Vagina (tissue), 2 donors: Measurements from ENCODE around the gene ATAD1. TPM values are rescaled to one million over a fixed set of nuclear protein-coding genes. Genes with fewer than 3 reads are reported as not detected.

Experiments
- DNase-seq, 2 donors: peaks; one replicate each; pipeline ENCODE4 v3.0.0-alpha.2; 2017; ENCODE audit errors: extremely low spot score in 2 of 2
- H3K27ac ChIP-seq: fragments of 200-600 bp; sonication (generic); one replicate; pipeline ENCODE4 v1.5.1; 2019
- H3K27me3 ChIP-seq: fragments of 200-600 bp; sonication (generic); one replicate; pipeline ENCODE4 v1.5.1; 2019
- H3K36me3 ChIP-seq, 2 donors: fragments of 200-600 bp; sonication (generic); one replicate each; pipeline ENCODE4 v1.5.1; 2017 to 2019
- H3K4me1 ChIP-seq: fragments of 200-600 bp; sonication (generic); one replicate; pipeline ENCODE4 v1.5.1; 2019
- H3K4me3 ChIP-seq, 2 donors: fragments of 200-600 bp; sonication (generic); 1 replicate in 1 of 2; 2 replicates in 1 of 2; pipeline ENCODE4 v1.5.1; 2016 to 2019
- H3K9me3 ChIP-seq: fragments of 200-600 bp; sonication (generic); one replicate; pipeline ENCODE4 v1.5.1; 2019
- CTCF ChIP-seq, 3 experiments: fragments of 450-650 bp in 2 of 3; fragments of 200-600 bp in 1 of 3; sonication (generic) in 1 of 3; IDR thresholded peaks; one replicate each; pipeline ENCODE4 v1.5.1; 2017 to 2019; ENCODE audit warnings: antibody characterized with exemption in 3 of 3, mild to moderate bottlenecking in 2 of 3, moderate library complexity in 2 of 3
- POLR2A ChIP-seq, 2 donors: fragments of 450-650 bp; IDR thresholded peaks; one replicate each; pipeline ENCODE4 v1.6.1; 2017; ENCODE audit warnings: antibody characterized with exemption in 2 of 2, mild to moderate bottlenecking in 2 of 2, moderate library complexity in 2 of 2
- POLR2AphosphoS5 ChIP-seq, 2 donors: sonication (generic); formaldehyde crosslinking; IDR thresholded peaks; one replicate each; pipeline ENCODE4 v1.9.0; 2017; ENCODE audit warnings: antibody characterized with exemption in 2 of 2, mild to moderate bottlenecking in 2 of 2, low read depth in 1 of 2; ENCODE audit not compliant: insufficient read depth in 1 of 2
- intact Hi-C: fragments of 100-400 bp; cut with DNase I; formaldehyde crosslinking; loops from one replicate; pipeline ENCODE4 v1.15.1; 2023
- total RNA-seq: library from RNA; depleted of rRNA; stranded (reverse); fragments of >200 nt; gene quantifications from one replicate; pipeline ENCODE4 v1.2.3, GENCODE V29; 2016

The ATAD1 gene
- total RNA-seq, 1 donor from 2014 or later: 44.7 TPM

GRCh38 chr10:87775766-87776165 is 42.3 kb downstream of the ATAD1 start:
- no peak for TF ChIP-seq CTCF (IDR thresholded peaks at IDR 0.05)
- no peak for TF ChIP-seq POLR2A (IDR thresholded peaks at IDR 0.05)
- TF ChIP-seq POLR2AphosphoS5 (IDR thresholded peaks at IDR 0.05; ENCODE audit: insufficient read depth in 1 of 2, low read depth in 1 of 2): no peak
- no peak overlapping the region for H3K4me3 ChIP-seq
- H3K9me3 ChIP-seq: no peaks in the 10 kb centered on the region
- DNase-seq: no peak
- H3K27ac ChIP-seq: no peak overlapping the region
- intact Hi-C loops: no loop called here
- H3K4me1 ChIP-seq: no peaks in the 10 kb centered on the region
- peaks cover 0 to 5% of the 10 kb centered on the region in 2 donors for H3K36me3 ChIP-seq
- H3K27me3 ChIP-seq: no peaks in the 10 kb centered on the region

- no peak for DNase-seq
- no peaks in the 10 kb centered on the region for H3K4me1 ChIP-seq
These were observed 46.0 kb downstream of the ATAD1 start for GRCh38 chr10:87771871-87772500.

GRCh38 chr10:87767253-87767652 is 50.8 kb downstream of the ATAD1 start:
- no peak overlapping the region for H3K4me3 ChIP-seq
- H3K27ac ChIP-seq: no peak overlapping the region
- H3K27me3 ChIP-seq: no peaks in the 10 kb centered on the region
- intact Hi-C loops: no loop called here
- peaks cover 0 to 18% of the 10 kb centered on the region in 2 donors for H3K36me3 ChIP-seq
- no peaks in the 10 kb centered on the region for H3K4me1 ChIP-seq
- no peak for DNase-seq
- H3K9me3 ChIP-seq: no peaks in the 10 kb centered on the region
- no peak for TF ChIP-seq CTCF (IDR thresholded peaks at IDR 0.05)
- TF ChIP-seq POLR2A (IDR thresholded peaks at IDR 0.05): no peak

More at GRCh38 chr10:87771871-87772500, 46.0 kb downstream of the ATAD1 start:
- intact Hi-C loops: no loop called here
- TF ChIP-seq POLR2A (IDR thresholded peaks at IDR 0.05) (no peak), POLR2AphosphoS5 (IDR thresholded peaks at IDR 0.05; ENCODE audit: insufficient read depth in 1 of 2, low read depth in 1 of 2) (no peak), CTCF (IDR thresholded peaks at IDR 0.05) (peak in 2 of 3 experiments; percentile 13 to 29)
- no peaks in the 10 kb centered on the region for H3K27me3 ChIP-seq
- H3K4me3 ChIP-seq: no peak overlapping the region
- H3K27ac ChIP-seq: no peak overlapping the region
- no peaks in the 10 kb centered on the region for H3K9me3 ChIP-seq
- peaks cover 0 to 11% of the 10 kb centered on the region in 2 donors for H3K36me3 ChIP-seq

GRCh38 chr10:87765666-87766376 is 52.2 kb downstream of the ATAD1 start:
- no peak overlapping the region for H3K4me3 ChIP-seq
- peaks cover 0 to 17% of the 10 kb centered on the region in 2 donors for H3K36me3 ChIP-seq
- no peaks in the 10 kb centered on the region for H3K27me3 ChIP-seq
- no peaks in the 10 kb centered on the region for H3K9me3 ChIP-seq
- intact Hi-C loops: no loop called here
- no peak for TF ChIP-seq POLR2A (IDR thresholded peaks at IDR 0.05)
- no peak for TF ChIP-seq POLR2AphosphoS5 (IDR thresholded peaks at IDR 0.05; ENCODE audit: insufficient read depth in 1 of 2, low read depth in 1 of 2)
- no peak for TF ChIP-seq CTCF (IDR thresholded peaks at IDR 0.05)
- no peak for DNase-seq
- H3K27ac ChIP-seq: no peak overlapping the region
- H3K4me1 ChIP-seq: no peaks in the 10 kb centered on the region
